Sigmoid colon (tissue), 7 donors: ENCODE measurements around the gene FGGY. TPM values are rescaled to one million over a fixed set of nuclear protein-coding genes. Genes with fewer than 3 reads are reported as not detected.
A peak's percentile ranks its signal among the peaks of the same experiment; 100 is the strongest.

Experiments used
- DNase-seq: peaks from one replicate; pipeline ENCODE4 v3.0.0-alpha.2; 2019
- H3K27ac ChIP-seq, 4 donors: fragments of 200-600 bp; sonication (generic); one replicate each; pipeline ENCODE4 v1.5.1; 2016 to 2019; ENCODE audit warnings: mild to moderate bottlenecking in 1 of 4
- H3K27me3 ChIP-seq, 3 donors: fragments of 200-600 bp; sonication (generic); one replicate each; pipeline ENCODE4 v1.5.1; 2019; ENCODE audit warnings: mild to moderate bottlenecking in 1 of 3
- H3K36me3 ChIP-seq, 4 donors: fragments of 200-600 bp; sonication (generic); one replicate each; pipeline ENCODE4 v1.5.1; 2016 to 2019
- H3K4me1 ChIP-seq, 4 donors: fragments of 200-600 bp; sonication (generic); one replicate each; pipeline ENCODE4 v1.5.1; 2017 to 2019
- H3K4me3 ChIP-seq, 4 donors: fragments of 200-600 bp; sonication (generic); one replicate each; pipeline ENCODE4 v1.5.1; 2017 to 2019; ENCODE audit warnings: mild to moderate bottlenecking in 2 of 4, moderate library complexity in 1 of 4
- H3K9me3 ChIP-seq, 4 donors: fragments of 200-600 bp in 3 of 4; sonication (generic) in 3 of 4; one replicate each; pipeline versions ENCODE4 v1.5.1 to v1.6.1; 2013 to 2019
- EP300 ChIP-seq, 4 donors: sonication (generic); formaldehyde crosslinking; IDR thresholded peaks; one replicate each; pipeline ENCODE4 v1.6.1; 2017; ENCODE audit warnings: antibody characterized with exemption in 4 of 4
- POLR2A ChIP-seq, 2 donors: fragments of 450-650 bp; IDR thresholded peaks; one replicate each; pipeline ENCODE4 v1.6.1; 2016; ENCODE audit warnings: antibody characterized with exemption in 2 of 2, mild to moderate bottlenecking in 2 of 2, moderate library complexity in 2 of 2
- POLR2AphosphoS5 ChIP-seq, 4 donors: sonication (generic); formaldehyde crosslinking; IDR thresholded peaks; one replicate each; pipeline ENCODE4 v1.6.1; 2017; ENCODE audit warnings: antibody characterized with exemption in 4 of 4
- WGBS, 2 donors: extraction: QIAGEN DNeasy Blood & Tissue Kit; methylation state at CpG; one replicate each; pipeline ENCODE4 v1.1.7; 2013; 5-methylcytosine and 5-hydroxymethylcytosine counted together
- intact Hi-C: fragments of 100-400 bp; cut with DNase I; formaldehyde crosslinking; loops from one replicate; pipeline ENCODE4 v1.15.1; 2023
- polyA plus RNA-seq, 3 donors: library from polyadenylated mRNA; stranded (reverse); fragments of 200-250 nt; gene quantifications; one replicate each; pipeline ENCODE4 v1.2.3, GENCODE V29; 2013
- total RNA-seq, 4 donors: library from RNA; depleted of rRNA; stranded (reverse); fragments of >200 nt; gene quantifications; one replicate each; pipeline ENCODE4 v1.1.0, GENCODE V29; 2016
- TF ChIP-seq, protein P1 (sequence below), 4 experiments: fragments of 450-650 bp in 3 of 4; fragments of 200-600 bp in 1 of 4; IDR thresholded peaks; one replicate each; pipeline ENCODE4 v1.5.1; 2016 to 2019; ENCODE audit warnings: antibody characterized with exemption in 4 of 4, mild to moderate bottlenecking in 3 of 4, moderate library complexity in 2 of 4
- donor health status: healthy with polysubstance abuse.
- donor health status: Bipolar disorder and iron deficiency.
- donor health status: healthy.

The FGGY gene
- total and polyA plus RNA-seq, 7 donors: 4.8 to 54.1 (median 20.5) TPM

GRCh38 chr1:59310549-59311250 is 13.8 kb downstream of the FGGY start:
- intact Hi-C loops: no loop called here
- 92 to 96% methylated on average over 5 of the region's 5 CpGs for WGBS, 2 donors

DNA sequence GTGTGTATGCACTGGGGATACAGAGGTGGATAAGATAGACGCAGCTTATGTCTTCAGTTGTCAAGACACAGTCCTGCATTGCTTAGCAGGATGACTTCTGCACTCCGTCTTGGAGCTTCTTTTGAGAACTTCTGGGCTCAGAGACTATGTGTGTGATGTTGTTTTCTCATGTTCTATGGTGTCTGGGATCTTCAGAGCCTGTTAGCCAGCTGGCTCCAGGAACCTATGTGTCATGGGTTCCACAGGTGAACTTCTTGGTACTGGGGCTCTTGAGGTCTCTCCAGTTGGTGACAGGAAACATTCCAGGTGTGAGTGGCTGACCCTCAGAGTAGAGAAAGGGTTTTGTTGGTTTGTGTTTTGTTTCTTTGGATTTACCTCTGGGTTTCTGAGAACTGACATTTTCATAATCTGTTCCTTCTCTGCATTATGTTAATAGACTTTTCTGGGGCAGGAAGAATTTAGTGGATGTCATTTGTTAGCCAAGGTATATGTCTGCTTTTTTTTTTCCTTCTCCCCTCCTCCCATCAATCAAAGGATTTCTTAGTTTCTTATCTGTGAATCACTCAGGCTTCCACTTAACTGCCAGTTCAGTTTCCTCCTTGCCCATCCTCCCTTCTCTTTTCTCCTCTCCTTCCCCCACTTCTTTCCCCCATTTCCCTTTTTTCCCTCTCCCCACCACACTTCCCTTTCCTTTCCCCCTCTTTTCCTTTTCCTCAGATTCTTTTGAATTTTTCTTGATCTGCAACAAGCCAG is 18.1 kb downstream of the FGGY start:
- intact Hi-C loops: no loop called here
- H3K4me3 ChIP-seq: no peak overlapping the region
- DNase-seq: no peak
- TF ChIP-seq, protein P1, sequence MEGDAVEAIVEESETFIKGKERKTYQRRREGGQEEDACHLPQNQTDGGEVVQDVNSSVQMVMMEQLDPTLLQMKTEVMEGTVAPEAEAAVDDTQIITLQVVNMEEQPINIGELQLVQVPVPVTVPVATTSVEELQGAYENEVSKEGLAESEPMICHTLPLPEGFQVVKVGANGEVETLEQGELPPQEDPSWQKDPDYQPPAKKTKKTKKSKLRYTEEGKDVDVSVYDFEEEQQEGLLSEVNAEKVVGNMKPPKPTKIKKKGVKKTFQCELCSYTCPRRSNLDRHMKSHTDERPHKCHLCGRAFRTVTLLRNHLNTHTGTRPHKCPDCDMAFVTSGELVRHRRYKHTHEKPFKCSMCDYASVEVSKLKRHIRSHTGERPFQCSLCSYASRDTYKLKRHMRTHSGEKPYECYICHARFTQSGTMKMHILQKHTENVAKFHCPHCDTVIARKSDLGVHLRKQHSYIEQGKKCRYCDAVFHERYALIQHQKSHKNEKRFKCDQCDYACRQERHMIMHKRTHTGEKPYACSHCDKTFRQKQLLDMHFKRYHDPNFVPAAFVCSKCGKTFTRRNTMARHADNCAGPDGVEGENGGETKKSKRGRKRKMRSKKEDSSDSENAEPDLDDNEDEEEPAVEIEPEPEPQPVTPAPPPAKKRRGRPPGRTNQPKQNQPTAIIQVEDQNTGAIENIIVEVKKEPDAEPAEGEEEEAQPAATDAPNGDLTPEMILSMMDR (IDR thresholded peaks at IDR 0.05): no peak
- TF ChIP-seq EP300 (IDR thresholded peaks at IDR 0.05): no peak
- no peak for TF ChIP-seq POLR2AphosphoS5 (IDR thresholded peaks at IDR 0.05)
- TF ChIP-seq POLR2A (IDR thresholded peaks at IDR 0.05): no peak
- no peaks in the 10 kb centered on the region for H3K27me3 ChIP-seq
- no peaks in the 10 kb centered on the region for H3K36me3 ChIP-seq
- H3K4me1 ChIP-seq: peaks cover 0 to 32% (median 10%) of the 10 kb centered on the region in 4 donors
- no peak overlapping the region for H3K27ac ChIP-seq
- WGBS, 2 donors: 95 to 96% methylated on average over 2 of the region's 2 CpGs
- H3K9me3 ChIP-seq: no peaks in the 10 kb centered on the region

More at GRCh38 chr1:59310549-59311250, 13.8 kb downstream of the FGGY start:
- TF ChIP-seq POLR2AphosphoS5 (IDR thresholded peaks at IDR 0.05): no peak
- TF ChIP-seq POLR2A (IDR thresholded peaks at IDR 0.05): no peak
- Histone ChIP-seq H3K4me1 (peaks cover 0 to 5% (median 2%) of the 10 kb centered on the region in 4 donors), H3K27me3 (no peaks in the 10 kb centered on the region), H3K4me3 (no peak overlapping the region), H3K9me3 (peaks cover 0 to 2% (median 0%) of the 10 kb centered on the region in 4 donors), H3K36me3 (no peaks in the 10 kb centered on the region), H3K27ac (no peak overlapping the region)
- no peak for DNase-seq

DNA sequence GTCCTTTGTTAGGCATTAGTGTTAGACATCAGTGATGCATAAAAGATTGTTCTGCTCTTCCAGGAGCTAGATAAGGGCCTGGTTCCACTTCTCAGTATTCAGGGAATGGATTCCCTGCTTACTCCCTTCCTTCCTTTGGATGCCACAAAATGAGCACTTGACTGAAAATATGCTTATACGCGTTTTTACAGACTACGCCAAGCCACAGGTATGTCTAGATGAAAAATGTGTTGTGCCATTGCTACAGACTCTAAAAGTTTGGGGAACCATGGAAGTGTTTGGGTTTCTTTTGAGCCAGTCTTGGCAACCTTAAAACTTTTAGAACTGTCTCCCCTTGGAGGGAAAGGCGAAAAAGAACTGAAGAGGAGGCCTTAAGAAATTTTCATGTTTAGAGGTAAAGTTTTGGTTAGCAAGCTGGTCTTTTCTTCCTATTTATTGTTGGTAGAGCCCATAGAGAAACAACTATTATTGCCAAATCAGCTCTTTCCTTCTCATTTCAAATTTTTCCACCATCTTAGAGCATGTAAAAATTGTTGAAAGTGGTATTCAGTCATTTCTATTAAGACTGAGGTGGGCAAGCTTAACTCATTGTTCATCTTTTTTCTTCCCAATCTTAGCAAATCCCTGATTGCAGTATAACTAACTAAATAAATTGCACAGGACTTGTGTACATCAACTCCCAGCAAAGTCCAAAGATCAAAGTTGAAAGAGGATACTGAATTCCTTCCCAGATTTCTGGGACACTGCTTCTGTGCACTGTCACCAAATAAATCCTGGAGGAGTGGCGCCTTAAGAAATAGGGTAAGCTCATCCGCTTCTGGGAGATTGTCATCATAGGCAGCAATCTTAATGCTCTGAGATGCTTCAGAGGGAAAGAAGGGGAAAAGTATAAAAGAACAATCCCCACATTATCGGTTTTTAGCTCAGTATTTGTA is 18.9 kb downstream of the FGGY start:
- Histone ChIP-seq H3K4me3 (no peak overlapping the region), H3K9me3 (no peaks in the 10 kb centered on the region), H3K27ac (peak overlapping the region in 2 of 4 donors; percentile 42), H3K27me3 (no peaks in the 10 kb centered on the region), H3K4me1 (peaks cover 0 to 32% (median 10%) of the 10 kb centered on the region in 4 donors), H3K36me3 (no peaks in the 10 kb centered on the region)
- WGBS, 2 donors: 67 to 79% methylated on average over 7 of the region's 7 CpGs
- no peak for DNase-seq
- TF ChIP-seq, protein P1 (IDR thresholded peaks at IDR 0.05): no peak
- TF ChIP-seq POLR2AphosphoS5 (IDR thresholded peaks at IDR 0.05): no peak
- TF ChIP-seq POLR2A (IDR thresholded peaks at IDR 0.05): no peak
- TF ChIP-seq EP300 (IDR thresholded peaks at IDR 0.05): no peak
- intact Hi-C loops: no loop called here

DNA sequence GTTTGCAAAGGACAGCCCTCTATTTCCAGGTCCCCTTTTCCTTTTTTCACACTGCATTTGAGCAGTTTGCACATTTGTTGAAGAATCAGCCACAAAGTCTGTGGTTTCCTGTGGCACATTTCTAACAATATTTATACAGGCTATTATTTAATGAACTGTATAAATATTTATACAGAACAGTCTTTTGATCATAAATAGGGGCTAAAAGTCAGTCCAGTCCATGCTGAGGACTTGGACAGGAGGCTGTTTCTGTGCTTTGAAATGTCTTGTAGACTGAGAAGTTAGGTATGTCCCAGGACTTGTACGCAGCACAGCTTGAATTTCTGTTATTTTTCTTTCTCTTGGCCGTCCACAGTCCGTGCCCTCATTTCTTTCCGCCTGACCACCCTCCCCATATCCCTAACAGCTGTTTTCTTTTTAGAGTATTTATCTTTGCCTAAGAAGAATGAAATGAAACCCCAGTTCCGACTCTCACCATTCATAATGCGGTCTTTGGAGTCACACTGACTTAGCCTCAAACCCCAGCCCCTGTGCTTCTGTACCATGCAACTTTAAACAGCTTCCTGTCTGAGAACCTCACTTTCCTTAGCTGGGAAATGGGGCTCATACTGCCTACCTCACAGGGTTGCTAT is 19.7 kb downstream of the FGGY start:
- no peak overlapping the region for H3K4me3 ChIP-seq
- H3K27me3 ChIP-seq: no peaks in the 10 kb centered on the region
- no peaks in the 10 kb centered on the region for H3K36me3 ChIP-seq
- intact Hi-C loops: no loop called here
- peaks cover 0 to 32% (median 10%) of the 10 kb centered on the region in 4 donors for H3K4me1 ChIP-seq
- DNase-seq: no peak
- H3K9me3 ChIP-seq: no peaks in the 10 kb centered on the region
- TF ChIP-seq, protein P1 (IDR thresholded peaks at IDR 0.05): no peak
- TF ChIP-seq POLR2A (IDR thresholded peaks at IDR 0.05) (no peak), EP300 (IDR thresholded peaks at IDR 0.05) (no peak), POLR2AphosphoS5 (IDR thresholded peaks at IDR 0.05) (no peak)
- H3K27ac ChIP-seq: peak overlapping the region; percentile 1 to 42 (median 42)
- 59 to 76% methylated on average over 6 of the region's 6 CpGs for WGBS, 2 donors
